NCI-H2171 treated with DMSO at 0.1 percent for 48 hours (cell line): Measurements from ENCODE around the gene MGAM2.

Source experiments
- DNase-seq: peaks from one replicate; lab custom pipeline; 2025; lab: John Stamatoyannopoulos, UW

Gene MGAM2

GRCh38 chr7:142120524-142120923 is 9.0 kb downstream of the MGAM2 start:
- no peak for DNase-seq

- DNase-seq, result no peak
Observed at GRCh38 chr7:142123184-142123583, 11.7 kb downstream of the MGAM2 start.

GRCh38 chr7:142125256-142125955 is 13.9 kb downstream of the MGAM2 start:
- no peak for DNase-seq

- DNase-seq, result no peak
Observed at GRCh38 chr7:142130267-142130666, 18.7 kb downstream of the MGAM2 start.

- no peak for DNase-seq
Observed at GRCh38 chr7:142131439-142132185, 20.1 kb downstream of the MGAM2 start.

GRCh38 chr7:142133731-142134148 is 22.2 kb downstream of the MGAM2 start:
- DNase-seq, result no peak

GRCh38 chr7:142134909-142135308 is 23.4 kb downstream of the MGAM2 start:
- DNase-seq, result no peak

- no peak for DNase-seq
Observed at GRCh38 chr7:142138996-142139395, 27.5 kb downstream of the MGAM2 start.

- DNase-seq, result no peak
Observed at GRCh38 chr7:142139597-142140400, 28.3 kb downstream of the MGAM2 start.

- no peak for DNase-seq
Observed at GRCh38 chr7:142140401-142140959, 29.0 kb downstream of the MGAM2 start.

GRCh38 chr7:142142702-142143101 is 31.2 kb downstream of the MGAM2 start:
- no peak for DNase-seq

GRCh38 chr7:142146124-142146523 is 34.6 kb downstream of the MGAM2 start:
- DNase-seq, result no peak

GRCh38 chr7:142150356-142150755 is 38.8 kb downstream of the MGAM2 start:
- DNase-seq, result no peak

- DNase-seq, result no peak
Observed at GRCh38 chr7:142150869-142151268, 39.4 kb downstream of the MGAM2 start.

GRCh38 chr7:142152076-142152475 is 40.6 kb downstream of the MGAM2 start:
- DNase-seq, result no peak

- DNase-seq, result no peak
Observed at GRCh38 chr7:142153400-142153799, 41.9 kb downstream of the MGAM2 start.

GRCh38 chr7:142158736-142159496 is 47.4 kb downstream of the MGAM2 start:
- DNase-seq, result no peak

- no peak for DNase-seq
Observed at GRCh38 chr7:142161921-142162320, 50.4 kb downstream of the MGAM2 start.

- DNase-seq, result no peak
Observed at GRCh38 chr7:142168746-142169145, 57.2 kb downstream of the MGAM2 start.

- DNase-seq, result no peak
Observed at GRCh38 chr7:142172932-142173331, 61.4 kb downstream of the MGAM2 start.

GRCh38 chr7:142174441-142174840 is 62.9 kb downstream of the MGAM2 start:
- DNase-seq, result no peak

GRCh38 chr7:142175594-142175993 is 64.1 kb downstream of the MGAM2 start:
- DNase-seq, result no peak
